ENCODE measurements around the gene PHACTR1.

PHACTR1 gene

DNA sequence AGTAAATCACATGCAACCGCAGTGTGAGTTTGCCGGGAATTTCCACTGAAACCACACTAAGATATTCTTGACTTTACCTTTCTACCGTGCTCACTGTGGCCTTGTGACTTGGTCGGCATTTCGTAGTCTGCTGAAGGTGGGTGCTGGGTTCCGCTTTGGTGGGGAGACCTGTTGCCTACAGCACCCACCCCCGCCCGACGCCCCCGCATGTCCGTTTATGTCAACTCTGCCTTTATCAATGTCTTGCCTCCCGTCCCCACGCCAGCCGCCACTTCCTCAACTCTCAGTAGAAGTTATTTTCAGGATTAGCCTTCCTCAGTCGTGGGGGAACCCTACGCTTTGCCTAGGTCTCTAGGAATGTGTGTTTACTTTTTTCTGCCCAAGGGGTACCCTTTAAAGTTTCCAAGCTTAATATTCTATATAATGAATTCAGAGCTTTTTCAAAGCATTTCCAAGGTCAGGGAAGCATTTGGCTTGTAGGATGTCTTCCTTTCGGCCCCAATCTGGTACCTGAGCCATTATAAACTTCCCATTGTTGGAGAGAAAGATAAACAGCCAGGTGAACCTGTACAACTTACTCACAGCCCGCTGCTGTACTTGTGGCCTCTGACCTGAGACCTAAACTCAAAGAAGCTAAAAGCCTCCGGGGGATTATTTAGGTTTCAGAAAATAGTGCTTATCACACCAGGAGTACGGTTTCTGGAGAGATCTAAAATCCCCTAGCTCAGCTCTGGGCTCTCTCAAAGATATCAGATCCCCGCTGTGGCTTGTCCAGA is 557.6 kb downstream of the PHACTR1 start:
- Histone ChIP-seq H3K27ac (ENCODE audit: insufficient read depth, low read depth, low read length, poor library complexity, severe bottlenecking) (no peak overlapping the region), H3K36me3 (ENCODE audit: control insufficient read depth, insufficient read depth, low read length) (no peaks in the 10 kb centered on the region), H3K27me3 (ENCODE audit: control insufficient read depth, insufficient read depth, low read length, poor library complexity, severe bottlenecking) (no peaks in the 10 kb centered on the region), H3K9me3 (ENCODE audit: control insufficient read depth, low read length) (no peaks in the 10 kb centered on the region), H3K4me1 (ENCODE audit: control insufficient read depth, insufficient read depth, low read length) (no peaks in the 10 kb centered on the region), H3K4me3 (ENCODE audit: insufficient read depth, low read depth, low read length) (no peak overlapping the region)
- WGBS, 2 experiments: 92 to 94% methylated on average over 20 to 21 of the region's 21 CpGs

DNA sequence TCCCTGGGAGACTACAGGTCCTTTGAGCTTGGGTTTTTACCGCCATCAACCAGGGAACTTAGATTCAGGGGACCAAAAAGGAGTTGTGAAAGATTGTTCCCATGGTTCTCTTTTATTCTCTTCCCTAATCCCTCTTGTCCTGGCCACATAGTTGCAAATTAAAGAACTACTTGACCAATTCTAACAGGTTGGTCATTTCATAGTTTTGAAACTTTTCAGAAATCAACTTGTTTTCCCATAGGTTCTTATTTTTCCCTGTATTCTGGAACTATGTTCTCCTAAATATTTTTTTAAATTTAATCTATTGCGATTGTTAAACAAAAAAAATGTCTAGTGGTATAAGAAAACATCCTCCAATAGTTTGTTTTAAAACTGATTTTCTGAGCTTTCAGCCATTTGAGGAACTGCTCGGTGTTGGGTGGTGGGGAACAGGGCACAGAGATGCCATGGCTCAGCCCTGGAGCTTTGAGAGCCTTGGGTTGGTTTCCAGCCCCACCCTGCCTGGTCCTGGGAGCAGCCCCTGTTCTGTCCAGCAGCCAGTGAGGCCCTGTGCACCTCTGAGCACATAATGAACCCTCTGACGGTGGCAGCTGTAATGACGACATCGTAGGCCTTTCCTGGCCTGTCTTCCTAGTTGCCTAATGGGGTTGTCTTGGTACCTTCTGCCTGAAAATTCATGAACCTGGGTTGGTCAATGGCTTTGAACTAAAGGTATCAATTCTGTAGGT is 558.3 kb downstream of the PHACTR1 start:
- Histone ChIP-seq H3K4me1 (ENCODE audit: control insufficient read depth, insufficient read depth, low read length) (no peaks in the 10 kb centered on the region), H3K27me3 (ENCODE audit: control insufficient read depth, insufficient read depth, low read length, poor library complexity, severe bottlenecking) (no peaks in the 10 kb centered on the region), H3K4me3 (ENCODE audit: insufficient read depth, low read depth, low read length) (no peak overlapping the region), H3K9me3 (ENCODE audit: control insufficient read depth, low read length) (no peaks in the 10 kb centered on the region), H3K27ac (ENCODE audit: insufficient read depth, low read depth, low read length, poor library complexity, severe bottlenecking) (no peak overlapping the region), H3K36me3 (ENCODE audit: control insufficient read depth, insufficient read depth, low read length) (no peaks in the 10 kb centered on the region)
- 73 to 76% methylated on average over 5 of the region's 6 CpGs for WGBS, 2 experiments

DNA sequence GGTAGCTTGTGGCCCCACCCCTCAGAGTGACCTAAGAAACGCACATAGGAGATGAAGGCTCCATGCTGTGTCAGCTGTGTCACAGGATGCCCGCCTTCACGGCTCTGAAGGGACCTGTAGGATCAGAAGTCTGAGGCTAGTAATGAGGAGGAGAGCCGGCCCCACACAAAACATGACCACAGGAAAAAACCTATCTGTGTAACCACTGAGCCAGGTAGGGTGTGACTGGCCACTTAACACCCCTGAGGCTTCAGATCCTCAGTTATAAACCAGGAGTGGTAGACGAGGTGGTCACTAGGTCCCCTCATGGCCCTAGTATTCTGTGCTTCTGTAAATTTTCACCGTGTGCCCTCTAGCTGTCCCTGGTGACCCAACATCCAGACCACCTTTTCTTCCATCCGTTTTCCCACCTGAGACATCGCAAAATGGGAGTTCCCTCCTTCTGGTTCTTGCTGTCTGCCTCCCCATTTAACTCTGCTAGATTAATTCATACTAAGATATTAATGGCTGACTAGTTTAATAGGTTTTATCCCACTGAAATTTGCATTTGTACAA is 558.9 kb downstream of the PHACTR1 start:
- no peak overlapping the region for H3K27ac ChIP-seq (ENCODE audit: insufficient read depth, low read depth, low read length, poor library complexity, severe bottlenecking)
- no peak overlapping the region for H3K4me3 ChIP-seq (ENCODE audit: insufficient read depth, low read depth, low read length)
- WGBS, 2 experiments: 82 to 84% methylated on average over 8 of the region's 8 CpGs
- no peaks in the 10 kb centered on the region for H3K36me3 ChIP-seq (ENCODE audit: control insufficient read depth, insufficient read depth, low read length)
- H3K9me3 ChIP-seq (ENCODE audit: control insufficient read depth, low read length): no peaks in the 10 kb centered on the region
- H3K27me3 ChIP-seq (ENCODE audit: control insufficient read depth, insufficient read depth, low read length, poor library complexity, severe bottlenecking): no peaks in the 10 kb centered on the region
- no peaks in the 10 kb centered on the region for H3K4me1 ChIP-seq (ENCODE audit: control insufficient read depth, insufficient read depth, low read length)

DNA sequence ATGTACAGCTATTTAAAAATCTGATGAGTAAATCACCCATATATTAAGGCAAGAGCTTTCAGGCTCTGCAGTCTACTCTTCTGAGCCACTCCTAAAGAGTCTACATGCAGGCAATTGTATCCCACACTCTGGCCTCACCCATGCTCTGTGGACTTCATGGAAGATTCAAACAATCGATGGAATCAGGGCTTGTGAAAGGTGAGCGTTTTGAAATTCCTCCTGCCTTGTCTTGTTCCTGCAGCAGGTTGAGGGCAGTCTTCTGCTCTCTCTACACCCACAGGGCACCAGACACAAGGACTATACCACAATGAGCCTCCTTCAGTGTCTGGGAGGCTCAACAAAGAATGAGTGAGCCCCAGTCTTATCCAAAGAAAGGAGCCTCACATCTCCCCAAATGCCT is 560.7 kb downstream of the PHACTR1 start:
- H3K9me3 ChIP-seq (ENCODE audit: control insufficient read depth, low read length): no peaks in the 10 kb centered on the region
- H3K36me3 ChIP-seq (ENCODE audit: control insufficient read depth, insufficient read depth, low read length): no peaks in the 10 kb centered on the region
- no peak overlapping the region for H3K4me3 ChIP-seq (ENCODE audit: insufficient read depth, low read depth, low read length)
- no peaks in the 10 kb centered on the region for H3K27me3 ChIP-seq (ENCODE audit: control insufficient read depth, insufficient read depth, low read length, poor library complexity, severe bottlenecking)
- H3K4me1 ChIP-seq (ENCODE audit: control insufficient read depth, insufficient read depth, low read length): no peaks in the 10 kb centered on the region
- 92 to 100% methylated on average over 2 of the region's 2 CpGs for WGBS, 2 experiments
- no peak overlapping the region for H3K27ac ChIP-seq (ENCODE audit: insufficient read depth, low read depth, low read length, poor library complexity, severe bottlenecking)

DNA sequence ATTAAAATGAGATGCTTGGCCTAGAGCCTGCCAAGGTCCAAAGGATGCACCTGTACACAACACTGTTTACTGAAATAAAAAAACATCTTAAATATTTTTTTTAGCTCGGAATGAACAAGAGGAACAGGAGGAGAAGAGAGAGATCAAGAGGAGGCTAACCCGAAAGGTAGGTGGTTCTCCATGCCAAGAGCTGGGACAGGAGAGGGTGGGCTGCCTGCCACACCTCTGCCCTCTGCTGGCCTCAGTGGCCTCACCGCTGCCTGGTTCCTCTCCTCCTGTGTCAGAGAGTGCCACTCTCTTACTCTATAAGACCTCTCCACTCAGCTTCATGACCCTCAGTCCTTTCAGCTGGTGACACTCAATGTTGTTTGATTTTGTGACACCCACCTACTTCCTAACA is 561.6 kb downstream of the PHACTR1 start:
- no peaks in the 10 kb centered on the region for H3K9me3 ChIP-seq (ENCODE audit: control insufficient read depth, low read length)
- no peak overlapping the region for H3K4me3 ChIP-seq (ENCODE audit: insufficient read depth, low read depth, low read length)
- no peak overlapping the region for H3K27ac ChIP-seq (ENCODE audit: insufficient read depth, low read depth, low read length, poor library complexity, severe bottlenecking)
- no peaks in the 10 kb centered on the region for H3K36me3 ChIP-seq (ENCODE audit: control insufficient read depth, insufficient read depth, low read length)
- 66 to 68% methylated on average over 3 of the region's 3 CpGs for WGBS, 2 experiments
- H3K4me1 ChIP-seq (ENCODE audit: control insufficient read depth, insufficient read depth, low read length): no peaks in the 10 kb centered on the region
- H3K27me3 ChIP-seq (ENCODE audit: control insufficient read depth, insufficient read depth, low read length, poor library complexity, severe bottlenecking): no peaks in the 10 kb centered on the region

DNA sequence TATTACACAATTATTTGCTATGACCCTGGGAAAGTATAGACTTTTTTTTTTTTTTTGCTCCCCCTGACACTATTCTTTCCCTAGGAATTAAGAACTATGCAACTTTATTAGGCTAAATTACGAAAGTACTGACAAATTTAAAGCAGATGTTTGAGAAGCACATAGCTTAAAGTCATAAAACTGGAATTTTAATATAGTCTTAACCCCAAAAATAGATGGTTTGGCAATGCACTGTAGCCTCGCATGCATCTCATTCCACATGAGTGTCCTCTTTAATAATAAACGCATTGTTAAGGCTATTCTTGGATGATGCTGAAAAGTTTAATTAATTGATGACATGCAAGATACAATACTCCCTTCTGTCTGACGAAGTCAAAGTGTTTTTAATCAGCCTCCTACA is 562.4 kb downstream of the PHACTR1 start:
- H3K27me3 ChIP-seq (ENCODE audit: control insufficient read depth, insufficient read depth, low read length, poor library complexity, severe bottlenecking): no peaks in the 10 kb centered on the region
- H3K36me3 ChIP-seq (ENCODE audit: control insufficient read depth, insufficient read depth, low read length): no peaks in the 10 kb centered on the region
- no peaks in the 10 kb centered on the region for H3K4me1 ChIP-seq (ENCODE audit: control insufficient read depth, insufficient read depth, low read length)
- 52 to 70% methylated on average over 3 to 4 of the region's 4 CpGs for WGBS, 2 experiments
- H3K27ac ChIP-seq (ENCODE audit: insufficient read depth, low read depth, low read length, poor library complexity, severe bottlenecking): no peak overlapping the region
- no peaks in the 10 kb centered on the region for H3K9me3 ChIP-seq (ENCODE audit: control insufficient read depth, low read length)
- H3K4me3 ChIP-seq (ENCODE audit: insufficient read depth, low read depth, low read length): no peak overlapping the region

DNA sequence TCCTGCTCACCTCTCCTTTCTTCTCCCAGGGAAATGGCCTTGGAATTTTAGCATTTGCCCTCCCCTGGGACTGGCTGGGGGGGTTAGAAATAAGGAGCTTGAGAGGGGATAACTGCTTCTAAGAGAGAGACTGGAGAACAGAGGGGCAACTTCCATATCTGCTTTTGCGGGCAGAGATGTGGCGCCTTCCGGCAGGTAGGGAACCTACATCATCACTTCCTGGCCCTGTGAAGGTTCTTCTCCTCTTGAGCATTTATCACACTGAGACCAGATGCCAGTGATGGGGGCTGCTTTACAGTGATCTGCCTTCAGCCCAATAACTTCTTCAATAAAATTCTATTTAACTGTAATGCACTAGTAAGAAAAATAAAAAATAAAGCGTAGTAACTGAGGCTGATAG is 563.7 kb downstream of the PHACTR1 start:
- Histone ChIP-seq H3K27ac (ENCODE audit: insufficient read depth, low read depth, low read length, poor library complexity, severe bottlenecking) (no peak overlapping the region), H3K4me1 (ENCODE audit: control insufficient read depth, insufficient read depth, low read length) (no peaks in the 10 kb centered on the region), H3K9me3 (ENCODE audit: control insufficient read depth, low read length) (no peaks in the 10 kb centered on the region), H3K36me3 (ENCODE audit: control insufficient read depth, insufficient read depth, low read length) (no peaks in the 10 kb centered on the region), H3K4me3 (ENCODE audit: insufficient read depth, low read depth, low read length) (no peak overlapping the region), H3K27me3 (ENCODE audit: control insufficient read depth, insufficient read depth, low read length, poor library complexity, severe bottlenecking) (no peaks in the 10 kb centered on the region)
- 72 to 74% methylated on average over 4 of the region's 4 CpGs for WGBS, 2 experiments

DNA sequence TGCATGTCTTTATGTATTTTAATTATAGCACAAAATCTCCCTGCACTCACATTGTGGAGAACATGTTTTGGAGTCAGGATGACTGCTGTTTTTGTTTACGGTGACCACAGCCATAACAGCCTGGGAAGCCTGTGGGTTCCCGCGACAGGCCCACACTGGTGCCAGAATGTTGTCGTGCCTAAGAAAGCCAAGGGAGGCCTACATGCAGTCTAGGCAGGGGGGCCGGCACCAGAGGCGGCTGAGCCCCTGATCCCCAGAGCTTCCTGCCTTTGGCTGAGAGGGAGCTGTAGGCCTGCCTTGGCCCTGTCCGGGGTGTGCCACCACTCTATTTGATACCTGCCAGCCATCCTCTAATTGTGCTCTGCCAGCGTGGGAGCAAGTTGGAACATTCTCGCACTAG is 565.1 kb downstream of the PHACTR1 start:
- no peaks in the 10 kb centered on the region for H3K9me3 ChIP-seq (ENCODE audit: control insufficient read depth, low read length)
- H3K4me1 ChIP-seq (ENCODE audit: control insufficient read depth, insufficient read depth, low read length): no peaks in the 10 kb centered on the region
- no peak overlapping the region for H3K4me3 ChIP-seq (ENCODE audit: insufficient read depth, low read depth, low read length)
- no peaks in the 10 kb centered on the region for H3K36me3 ChIP-seq (ENCODE audit: control insufficient read depth, insufficient read depth, low read length)
- H3K27me3 ChIP-seq (ENCODE audit: control insufficient read depth, insufficient read depth, low read length, poor library complexity, severe bottlenecking): no peaks in the 10 kb centered on the region
- no peak overlapping the region for H3K27ac ChIP-seq (ENCODE audit: insufficient read depth, low read depth, low read length, poor library complexity, severe bottlenecking)
- 87 to 90% methylated on average over 9 of the region's 9 CpGs for WGBS, 2 experiments

DNA sequence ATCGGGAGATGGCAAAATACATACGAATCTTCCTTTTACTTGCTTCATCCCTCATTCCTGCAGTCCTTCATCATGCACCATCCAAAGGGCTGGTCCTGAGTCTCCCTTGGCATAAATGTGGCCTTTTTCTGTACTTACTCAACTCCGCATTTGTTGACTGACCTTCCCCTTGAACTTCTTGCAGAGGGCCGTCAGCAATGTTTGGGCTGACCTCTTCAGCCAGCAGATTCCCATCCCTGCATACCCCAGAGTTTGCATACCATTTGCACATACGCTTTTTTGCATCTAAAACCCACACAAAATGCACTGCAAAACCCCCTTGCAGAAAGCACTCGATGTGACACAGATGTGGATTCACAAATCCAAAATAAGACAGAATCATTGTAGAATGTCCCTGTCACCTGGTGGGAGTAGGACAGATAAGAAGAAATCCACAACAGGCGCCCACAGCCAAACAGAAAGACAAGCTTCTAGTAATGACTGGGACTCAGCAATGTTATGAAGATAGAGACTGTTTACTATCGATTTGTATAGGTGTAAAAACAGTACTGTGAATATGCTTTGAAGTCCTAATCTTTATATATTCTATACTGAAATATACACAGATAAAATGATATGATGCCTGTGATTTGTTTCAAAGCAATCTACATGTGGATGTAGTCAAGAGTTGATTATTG is 566.0 kb downstream of the PHACTR1 start:
- Histone ChIP-seq H3K4me3 (ENCODE audit: insufficient read depth, low read depth, low read length) (no peak overlapping the region), H3K27me3 (ENCODE audit: control insufficient read depth, insufficient read depth, low read length, poor library complexity, severe bottlenecking) (no peaks in the 10 kb centered on the region), H3K9me3 (ENCODE audit: control insufficient read depth, low read length) (peaks cover 2% of the 10 kb centered on the region), H3K27ac (ENCODE audit: insufficient read depth, low read depth, low read length, poor library complexity, severe bottlenecking) (no peak overlapping the region), H3K36me3 (ENCODE audit: control insufficient read depth, insufficient read depth, low read length) (peaks cover 5% of the 10 kb centered on the region), H3K4me1 (ENCODE audit: control insufficient read depth, insufficient read depth, low read length) (no peaks in the 10 kb centered on the region)
- WGBS, 2 experiments: 86 to 90% methylated on average over 7 to 8 of the region's 8 CpGs

DNA sequence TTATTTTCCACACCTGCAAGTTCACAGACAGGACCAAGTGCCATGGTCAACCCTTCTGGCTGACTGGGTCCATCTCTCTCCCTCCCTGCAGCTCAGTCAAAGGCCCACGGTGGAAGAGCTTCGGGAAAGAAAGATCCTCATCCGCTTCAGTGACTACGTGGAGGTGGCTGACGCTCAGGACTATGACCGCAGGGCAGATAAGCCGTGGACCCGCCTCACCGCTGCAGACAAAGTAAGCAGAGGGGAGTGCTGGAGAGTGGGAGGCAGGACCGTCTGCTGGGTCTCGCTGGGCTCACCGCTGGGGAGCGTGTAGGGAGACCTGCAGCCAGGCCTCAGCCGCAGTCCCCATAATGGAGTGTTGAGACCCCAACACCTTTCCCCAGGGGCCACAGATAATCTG is 566.8 kb downstream of the PHACTR1 start:
- Histone ChIP-seq H3K27ac (ENCODE audit: insufficient read depth, low read depth, low read length, poor library complexity, severe bottlenecking) (no peak overlapping the region), H3K9me3 (ENCODE audit: control insufficient read depth, low read length) (peaks cover 2% of the 10 kb centered on the region), H3K36me3 (ENCODE audit: control insufficient read depth, insufficient read depth, low read length) (peaks cover 10% of the 10 kb centered on the region), H3K4me3 (ENCODE audit: insufficient read depth, low read depth, low read length) (no peak overlapping the region), H3K27me3 (ENCODE audit: control insufficient read depth, insufficient read depth, low read length, poor library complexity, severe bottlenecking) (no peaks in the 10 kb centered on the region), H3K4me1 (ENCODE audit: control insufficient read depth, insufficient read depth, low read length) (no peaks in the 10 kb centered on the region)
- 92 to 93% methylated on average over 14 of the region's 14 CpGs for WGBS, 2 experiments
